GM21423 (cell line): ENCODE measurements around the gene VARS1.
"Not testable (repeated sequence)": the region's sequence is repeated elsewhere in the genome, so short reads cannot be mapped to it uniquely, and the experiment has no call there.

Experiments used
- ATAC-seq: cut with Tn5 transposase; IDR thresholded peaks from one replicate; pipeline ENCODE4 v1.9.1; 2021; ENCODE audit warnings: mild to moderate bottlenecking, moderate library complexity; ENCODE audit not compliant: unreplicated experiment

VARS1 gene

GRCh38 chr6:31822036-31822821 lies 26.7 kb upstream of the VARS1 start:
- peak; percentile 47 for ATAC-seq

- peak; percentile 34 for ATAC-seq
Observed at GRCh38 chr6:31821301-31822035, 25.9 kb upstream of the VARS1 start.

GRCh38 chr6:31820399-31820798 lies 24.8 kb upstream of the VARS1 start:
- not testable (repeated sequence) for ATAC-seq

GRCh38 chr6:31819871-31820299 lies 24.3 kb upstream of the VARS1 start:
- no peak for ATAC-seq

- not testable (repeated sequence) for ATAC-seq
Observed at GRCh38 chr6:31817929-31818511, 22.5 kb upstream of the VARS1 start.

- ATAC-seq = not testable (repeated sequence)
Observed at GRCh38 chr6:31817133-31817928, 21.8 kb upstream of the VARS1 start.

- peak; percentile 41 for ATAC-seq
Observed at GRCh38 chr6:31815025-31815838, 19.7 kb upstream of the VARS1 start, which contains the start of the genes HSPA1A and HSPA1L. Gene HSPA1A (plus strand): TSS chr6:31815543. CDS start chr6:31815757, 214 bp downstream. Gene HSPA1L (minus strand): TSS chr6:31815283. CDS start chr6:31811972, 3,311 bp downstream.

GRCh38 chr6:31814677-31815024 lies 19.1 kb upstream of the VARS1 start:
- ATAC-seq = peak; percentile 37

- no peak for ATAC-seq
Observed at GRCh38 chr6:31813465-31813849, 17.9 kb upstream of the VARS1 start.

GRCh38 chr6:31811645-31812044 lies 16.1 kb upstream of the VARS1 start:
- no peak for ATAC-seq

GRCh38 chr6:31808599-31808998 lies 13.0 kb upstream of the VARS1 start:
- ATAC-seq = not testable (repeated sequence)

GRCh38 chr6:31806470-31807272 lies 11.1 kb upstream of the VARS1 start, which contains the start of gene LSM2:
Gene LSM2 (minus strand): TSS chr6:31806966. CDS start chr6:31806757, 209 bp downstream.
- ATAC-seq = peak; percentile 89

GRCh38 chr6:31805939-31806469 lies 10.5 kb upstream of the VARS1 start:
- ATAC-seq = no peak

- ATAC-seq = not testable (repeated sequence)
Observed at GRCh38 chr6:31801031-31801927, 5.7 kb upstream of the VARS1 start.

- ATAC-seq = no peak
Observed at GRCh38 chr6:31799781-31800180, 4.2 kb upstream of the VARS1 start.

GRCh38 chr6:31797588-31797987 lies 2.0 kb upstream of the VARS1 start:
- no peak for ATAC-seq

GRCh38 chr6:31796993-31797385 lies 1.4 kb upstream of the VARS1 start:
- ATAC-seq = no peak
